Large intestine (tissue), 3 donors: ENCODE measurements around the gene TRIM67. TPM values are rescaled to one million over a fixed set of nuclear protein-coding genes. Genes with fewer than 3 reads are reported as not detected.

Experiments used
- DNase-seq, 2 donors: peaks; one replicate each; pipeline versions ENCODE4 v3.0.0 to v3.0.0-alpha.2; 2013
- H3K27ac ChIP-seq: one replicate; pipeline ENCODE4 v1.5.1; 2013; ENCODE audit warnings: low read length
- H3K27me3 ChIP-seq: 2 replicates; pipeline ENCODE4 v1.6.1; 2013; ENCODE audit warnings: low read length; ENCODE audit not compliant: control insufficient read depth, insufficient read depth
- H3K36me3 ChIP-seq: 2 replicates; pipeline ENCODE4 v1.6.1; 2013; ENCODE audit warnings: low read length; ENCODE audit not compliant: control insufficient read depth, insufficient read depth
- H3K4me1 ChIP-seq: one replicate; pipeline ENCODE4 v1.6.1; 2013; ENCODE audit warnings: low read length; ENCODE audit not compliant: control insufficient read depth, insufficient read depth
- H3K4me3 ChIP-seq: one replicate; pipeline ENCODE4 v1.5.1; 2013; ENCODE audit warnings: low read length
- H3K9me3 ChIP-seq: one replicate; pipeline ENCODE4 v1.6.1; 2013; ENCODE audit warnings: mild to moderate bottlenecking, low read depth, low read length, moderate library complexity; ENCODE audit not compliant: control insufficient read depth
- WGBS: methylation state at CpG from one replicate; pipeline ENCODE4 v1.1.5; 2013; ENCODE audit warnings: low lambda C conversion rate; ENCODE audit not compliant: insufficient coverage; 5-methylcytosine and 5-hydroxymethylcytosine counted together
- polyA plus RNA-seq: library from polyadenylated mRNA; unstranded; fragments of 120-200 nt; gene quantifications from one replicate; pipeline ENCODE4 v1.2.1, GENCODE V29; 2013

Gene TRIM67
- polyA plus RNA-seq, 1 donor: 1.1 TPM

GRCh38 chr1:231166398-231166797 is 4.5 kb downstream of the TRIM67 start:
- peaks cover 7% of the 10 kb centered on the region for H3K9me3 ChIP-seq
- no peak overlapping the region for H3K4me3 ChIP-seq
- no peak overlapping the region for H3K27ac ChIP-seq
- no peaks in the 10 kb centered on the region for H3K36me3 ChIP-seq
- H3K4me1 ChIP-seq: peaks cover 4% of the 10 kb centered on the region
- no peak for DNase-seq
- H3K27me3 ChIP-seq: peaks cover 46% of the 10 kb centered on the region

DNA sequence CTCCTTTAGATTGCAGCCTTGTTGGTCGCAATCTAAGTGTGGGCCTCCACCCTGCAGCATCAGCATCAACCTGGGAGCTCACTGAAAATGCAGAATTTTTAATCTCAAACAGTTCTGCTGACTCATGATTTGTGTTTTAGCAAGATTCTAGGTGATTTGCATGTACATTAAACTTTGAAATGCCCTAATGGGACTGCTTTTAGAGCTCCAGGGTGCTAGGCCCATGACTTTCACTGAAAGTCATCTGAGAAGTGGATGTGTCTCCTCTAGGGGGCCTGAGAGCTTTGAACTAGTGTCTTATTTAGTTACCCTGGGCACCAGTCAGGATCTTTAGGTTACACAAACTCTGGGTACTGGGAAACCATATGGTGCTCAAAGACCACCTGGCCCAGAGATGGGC is 9.0 kb downstream of the TRIM67 start:
- WGBS: no CpG with 5 or more reads among the region's 1 CpG
- DNase-seq: no peak
- no peaks in the 10 kb centered on the region for H3K4me1 ChIP-seq
- no peaks in the 10 kb centered on the region for H3K9me3 ChIP-seq
- peaks cover 21% of the 10 kb centered on the region for H3K27me3 ChIP-seq
- H3K4me3 ChIP-seq: no peak overlapping the region
- H3K27ac ChIP-seq: no peak overlapping the region
- no peaks in the 10 kb centered on the region for H3K36me3 ChIP-seq

DNA sequence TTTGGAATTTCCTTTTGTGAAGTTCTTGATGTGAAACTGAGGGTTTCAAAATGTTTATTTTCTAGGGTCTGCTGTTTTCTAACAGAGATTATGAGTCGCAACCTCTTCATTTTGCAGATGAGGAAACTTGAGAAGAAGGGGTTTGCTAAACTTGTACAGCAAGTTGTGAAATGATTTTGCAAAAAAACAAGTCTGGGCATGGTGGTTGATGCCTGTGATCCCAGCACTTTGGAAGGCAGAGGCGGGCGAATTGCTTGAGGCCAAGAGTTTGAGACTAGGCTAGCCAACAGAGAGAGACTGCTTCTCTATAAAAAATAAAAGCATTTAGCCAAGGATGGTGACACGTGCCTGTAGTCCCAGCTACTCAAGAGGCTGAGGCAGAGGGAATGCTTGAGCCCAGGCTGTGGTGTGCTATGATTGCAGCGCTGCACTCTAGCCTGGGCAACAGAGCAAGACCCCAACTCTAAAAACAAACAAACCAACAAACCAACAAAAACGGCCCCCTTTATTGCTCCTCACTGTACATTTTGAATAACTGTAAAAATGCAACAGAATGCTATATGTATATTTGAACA is 9.9 kb downstream of the TRIM67 start:
- Histone ChIP-seq H3K27ac (no peak overlapping the region), H3K9me3 (no peaks in the 10 kb centered on the region), H3K27me3 (peaks cover 21% of the 10 kb centered on the region), H3K4me1 (no peaks in the 10 kb centered on the region), H3K4me3 (no peak overlapping the region), H3K36me3 (no peaks in the 10 kb centered on the region)
- WGBS: no CpG with 5 or more reads among the region's 6 CpGs
- DNase-seq: no peak

- DNase-seq: no peak
- Histone ChIP-seq H3K27ac (no peak overlapping the region), H3K36me3 (no peaks in the 10 kb centered on the region), H3K27me3 (peaks cover 20% of the 10 kb centered on the region), H3K9me3 (no peaks in the 10 kb centered on the region), H3K4me3 (no peak overlapping the region), H3K4me1 (no peaks in the 10 kb centered on the region)
- no CpG with 5 or more reads among the region's 3 CpGs for WGBS
Observed at GRCh38 chr1:231172411-231172810, 10.6 kb downstream of the TRIM67 start.

DNA sequence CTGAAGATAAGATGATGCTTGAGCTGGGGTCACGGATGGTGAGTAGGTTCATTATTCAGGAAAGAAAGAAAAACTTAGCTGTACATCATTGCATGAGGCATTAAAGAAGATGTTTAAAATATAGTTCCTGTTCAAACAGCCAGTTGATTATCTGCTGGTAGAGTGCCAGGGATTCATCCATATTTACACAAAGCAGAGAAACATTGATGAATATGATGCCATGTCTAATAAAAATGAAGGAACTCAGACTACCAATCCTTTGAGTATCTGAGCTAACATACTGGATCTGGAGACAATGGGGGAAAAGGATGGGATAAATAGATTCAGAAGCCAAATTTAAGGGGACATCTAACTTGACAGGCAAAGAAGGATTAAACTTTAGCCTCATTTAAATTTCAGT is 14.6 kb downstream of the TRIM67 start:
- DNase-seq: no peak
- Histone ChIP-seq H3K27me3 (peaks cover 34% of the 10 kb centered on the region), H3K9me3 (peaks cover 2% of the 10 kb centered on the region), H3K36me3 (no peaks in the 10 kb centered on the region), H3K4me3 (no peak overlapping the region), H3K4me1 (no peaks in the 10 kb centered on the region), H3K27ac (no peak overlapping the region)
- no CpG with 5 or more reads among the region's 1 CpG for WGBS

GRCh38 chr1:231177226-231177625 is 15.4 kb downstream of the TRIM67 start:
- peaks cover 34% of the 10 kb centered on the region for H3K27me3 ChIP-seq
- H3K4me1 ChIP-seq: no peaks in the 10 kb centered on the region
- no peak for DNase-seq
- peaks cover 2% of the 10 kb centered on the region for H3K9me3 ChIP-seq
- H3K36me3 ChIP-seq: no peaks in the 10 kb centered on the region
- WGBS: 40% methylated on average over 1 of the region's 5 CpGs
- H3K27ac ChIP-seq: no peak overlapping the region
- no peak overlapping the region for H3K4me3 ChIP-seq

- H3K27ac ChIP-seq: no peak overlapping the region
- no CpG with 5 or more reads among the region's 1 CpG for WGBS
- peaks cover 2% of the 10 kb centered on the region for H3K9me3 ChIP-seq
- H3K27me3 ChIP-seq: peaks cover 41% of the 10 kb centered on the region
- no peak overlapping the region for H3K4me3 ChIP-seq
- no peaks in the 10 kb centered on the region for H3K36me3 ChIP-seq
- DNase-seq: no peak
- H3K4me1 ChIP-seq: no peaks in the 10 kb centered on the region
Observed at GRCh38 chr1:231177936-231178335, 16.1 kb downstream of the TRIM67 start.

DNA sequence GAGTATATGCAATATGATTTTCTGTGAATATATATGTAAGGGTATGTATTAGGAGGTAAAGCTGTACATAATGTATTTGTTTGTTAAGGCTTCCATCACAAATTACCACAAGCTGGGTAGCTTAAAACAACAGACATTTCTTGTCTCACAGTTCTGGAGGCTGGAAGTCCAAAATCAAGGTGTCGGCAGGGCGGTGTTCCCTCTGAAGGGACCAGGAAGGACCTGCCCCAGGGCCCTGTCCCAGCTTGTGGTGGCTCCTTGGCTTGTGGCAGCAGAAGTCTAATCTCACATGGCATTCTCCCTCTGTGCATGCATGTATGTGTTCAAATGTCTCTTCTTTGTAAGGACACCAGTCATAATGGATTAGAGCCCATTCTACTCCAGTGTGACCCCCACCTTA is 17.1 kb downstream of the TRIM67 start:
- Histone ChIP-seq H3K36me3 (no peaks in the 10 kb centered on the region), H3K4me1 (no peaks in the 10 kb centered on the region), H3K4me3 (no peak overlapping the region), H3K27me3 (peaks cover 50% of the 10 kb centered on the region), H3K27ac (no peak overlapping the region), H3K9me3 (peaks cover 2% of the 10 kb centered on the region)
- DNase-seq: no peak
- WGBS: 100% methylated on average over 2 of the region's 2 CpGs

DNA sequence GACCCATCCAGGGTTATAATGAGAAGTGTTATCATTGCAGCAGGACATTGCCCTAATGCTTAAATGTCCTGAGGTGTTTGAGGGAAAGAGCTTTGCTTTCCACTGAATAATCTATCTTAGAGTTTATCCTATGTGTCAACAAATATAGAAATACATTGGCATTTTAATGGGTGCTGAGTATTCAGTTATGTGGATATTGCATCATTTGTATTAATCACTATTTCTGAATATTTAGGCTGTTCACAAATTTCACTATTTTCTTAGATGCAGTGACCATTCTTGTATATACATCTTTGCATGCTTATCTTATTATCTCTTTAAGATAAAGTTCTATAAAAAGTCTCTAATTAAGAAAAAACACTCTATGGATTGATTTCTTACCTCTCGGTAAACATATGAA is 18.2 kb downstream of the TRIM67 start:
- Histone ChIP-seq H3K9me3 (peaks cover 2% of the 10 kb centered on the region), H3K36me3 (no peaks in the 10 kb centered on the region), H3K27ac (no peak overlapping the region), H3K4me1 (no peaks in the 10 kb centered on the region), H3K27me3 (peaks cover 55% of the 10 kb centered on the region), H3K4me3 (no peak overlapping the region)
- no peak for DNase-seq
- 100% methylated on average over 1 of the region's 1 CpG for WGBS

- Histone ChIP-seq H3K9me3 (peaks cover 2% of the 10 kb centered on the region), H3K27me3 (peaks cover 55% of the 10 kb centered on the region), H3K36me3 (no peaks in the 10 kb centered on the region), H3K4me3 (no peak overlapping the region), H3K27ac (no peak overlapping the region), H3K4me1 (no peaks in the 10 kb centered on the region)
- WGBS: no CpG with 5 or more reads among the region's 3 CpGs
- no peak for DNase-seq
Observed at GRCh38 chr1:231181271-231181670, 19.4 kb downstream of the TRIM67 start.

DNA sequence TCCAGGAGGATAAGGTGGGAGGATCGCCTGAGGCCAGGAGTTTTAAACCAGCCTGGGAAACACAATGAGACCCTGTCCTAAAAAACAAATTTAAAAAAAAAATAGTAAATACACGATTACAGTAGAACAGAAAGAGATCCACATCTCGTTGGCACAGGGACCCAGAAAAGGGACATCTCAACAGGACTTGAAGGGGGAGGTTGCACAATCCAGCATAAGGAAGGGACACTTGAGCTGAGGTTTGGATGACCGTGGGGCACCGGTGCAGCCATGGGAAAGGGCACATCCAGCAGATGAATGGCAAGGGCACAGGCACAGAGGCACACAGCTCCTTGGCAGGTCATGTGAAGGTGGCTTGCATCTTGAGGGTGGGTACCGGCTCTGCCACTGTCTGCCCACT is 20.5 kb downstream of the TRIM67 start:
- no peaks in the 10 kb centered on the region for H3K4me1 ChIP-seq
- no peak overlapping the region for H3K27ac ChIP-seq
- no peak for DNase-seq
- WGBS: 60% methylated on average over 1 of the region's 6 CpGs
- H3K9me3 ChIP-seq: peaks cover 2% of the 10 kb centered on the region
- no peaks in the 10 kb centered on the region for H3K36me3 ChIP-seq
- H3K4me3 ChIP-seq: no peak overlapping the region
- peaks cover 62% of the 10 kb centered on the region for H3K27me3 ChIP-seq
